Measurements from ENCODE around the gene HRH1.
"Not testable (repeated sequence)": the region's sequence is repeated elsewhere in the genome, so short reads cannot be mapped to it uniquely, and the experiment has no call there.

Gene HRH1

DNA sequence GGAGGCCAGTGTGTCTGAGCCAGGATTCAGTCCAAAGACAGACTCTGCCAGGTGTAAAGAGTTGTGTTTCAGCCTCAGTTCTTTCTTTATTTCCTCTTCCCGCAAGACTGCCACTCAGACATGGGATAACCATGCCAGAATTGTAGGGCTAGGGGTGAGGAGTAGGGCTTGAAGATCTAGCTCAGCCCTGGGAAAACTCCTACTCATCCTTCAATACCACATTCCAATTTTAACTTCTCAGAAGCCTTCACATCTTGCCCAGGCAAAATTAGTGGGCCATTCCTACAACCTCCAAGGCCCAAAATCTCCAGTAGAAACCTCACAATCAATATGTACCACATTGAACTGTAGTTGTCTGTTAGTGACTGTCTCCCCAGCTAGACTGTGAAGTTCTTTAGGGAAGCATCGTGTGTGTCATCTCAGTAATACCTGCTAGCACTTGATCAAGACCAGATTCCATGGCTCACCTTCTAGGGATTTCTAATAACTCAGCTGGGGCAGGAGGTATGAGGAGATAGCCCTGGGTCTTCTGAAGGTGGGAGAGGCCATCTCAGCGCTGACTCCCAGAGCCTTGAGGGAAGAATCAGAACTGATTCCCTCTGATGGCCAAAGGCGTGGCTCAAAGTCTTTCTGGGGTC is 19.7 kb downstream of the HRH1 start:
- DNase-seq, result no peak

DNA sequence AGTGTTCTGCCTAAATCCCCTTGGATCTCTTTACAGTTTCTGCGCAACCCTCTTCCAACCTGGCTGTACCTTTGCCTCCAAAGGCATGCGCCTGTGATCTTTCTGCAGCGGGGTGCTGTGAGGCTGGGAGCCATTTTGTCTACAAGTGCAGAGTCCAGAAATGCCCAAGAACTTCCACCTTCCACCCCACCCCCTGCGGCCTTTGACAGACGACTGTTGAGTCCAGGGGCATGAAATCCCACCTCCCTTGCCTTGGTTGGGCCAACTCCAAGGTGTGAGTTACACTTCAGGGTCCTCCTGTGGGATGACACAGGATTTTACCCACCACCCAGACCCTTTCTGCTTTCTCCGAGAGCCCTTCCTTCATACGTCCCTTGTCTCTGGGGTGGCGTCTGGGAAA is 24.1 kb downstream of the HRH1 start:
- no peak for DNase-seq

DNA sequence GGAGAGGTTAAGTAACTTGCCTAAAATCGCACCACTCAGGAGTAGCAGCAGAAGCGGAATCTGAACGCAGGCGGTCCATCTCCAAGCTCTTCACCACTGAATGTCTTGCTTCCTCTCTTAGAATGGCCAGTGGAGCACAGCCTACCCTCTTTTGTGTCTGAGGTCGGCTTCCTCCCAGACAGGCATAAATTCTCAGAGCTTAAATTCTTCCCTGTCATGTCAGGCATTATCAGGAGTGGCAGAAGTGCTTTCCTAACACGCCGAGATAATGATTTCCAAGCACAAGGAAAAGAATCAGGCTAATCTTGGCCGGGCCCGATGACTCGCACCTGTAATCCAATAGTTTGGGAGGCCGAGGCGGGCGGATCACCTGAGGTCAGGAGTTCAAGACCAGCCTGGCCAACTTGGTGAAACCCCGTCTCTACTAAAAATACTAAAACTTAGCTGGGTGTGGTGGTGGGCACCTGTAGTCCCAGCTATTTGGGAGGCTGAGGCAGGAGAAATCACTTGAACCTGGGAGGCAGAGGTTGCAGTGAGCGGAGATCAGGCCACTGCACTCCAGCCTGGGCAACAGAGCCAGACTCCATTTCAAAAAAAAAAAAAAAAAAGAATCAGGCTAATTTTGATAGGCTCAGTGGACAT is 30.2 kb downstream of the HRH1 start:
- not testable (repeated sequence) for DNase-seq

DNA sequence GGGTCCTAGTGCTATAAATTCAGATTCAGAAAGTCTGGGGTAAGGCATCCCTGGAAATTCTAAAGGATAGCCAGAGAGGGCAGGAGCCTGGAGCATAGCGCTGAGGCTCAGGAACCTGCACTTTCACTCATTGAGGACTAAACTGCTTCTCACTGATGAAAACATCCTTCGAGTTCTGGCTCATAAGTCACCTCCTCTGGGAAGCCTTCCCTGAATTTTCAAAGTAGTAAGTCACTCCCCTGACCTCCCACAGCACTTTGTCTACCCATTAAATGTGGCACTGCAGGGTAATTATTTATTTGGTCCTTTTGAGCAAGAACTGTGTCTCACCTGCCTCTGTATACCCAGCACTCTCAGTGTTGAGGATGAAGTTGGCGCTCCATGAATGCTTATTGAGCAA is 30.9 kb downstream of the HRH1 start:
- DNase-seq, result no peak

DNA sequence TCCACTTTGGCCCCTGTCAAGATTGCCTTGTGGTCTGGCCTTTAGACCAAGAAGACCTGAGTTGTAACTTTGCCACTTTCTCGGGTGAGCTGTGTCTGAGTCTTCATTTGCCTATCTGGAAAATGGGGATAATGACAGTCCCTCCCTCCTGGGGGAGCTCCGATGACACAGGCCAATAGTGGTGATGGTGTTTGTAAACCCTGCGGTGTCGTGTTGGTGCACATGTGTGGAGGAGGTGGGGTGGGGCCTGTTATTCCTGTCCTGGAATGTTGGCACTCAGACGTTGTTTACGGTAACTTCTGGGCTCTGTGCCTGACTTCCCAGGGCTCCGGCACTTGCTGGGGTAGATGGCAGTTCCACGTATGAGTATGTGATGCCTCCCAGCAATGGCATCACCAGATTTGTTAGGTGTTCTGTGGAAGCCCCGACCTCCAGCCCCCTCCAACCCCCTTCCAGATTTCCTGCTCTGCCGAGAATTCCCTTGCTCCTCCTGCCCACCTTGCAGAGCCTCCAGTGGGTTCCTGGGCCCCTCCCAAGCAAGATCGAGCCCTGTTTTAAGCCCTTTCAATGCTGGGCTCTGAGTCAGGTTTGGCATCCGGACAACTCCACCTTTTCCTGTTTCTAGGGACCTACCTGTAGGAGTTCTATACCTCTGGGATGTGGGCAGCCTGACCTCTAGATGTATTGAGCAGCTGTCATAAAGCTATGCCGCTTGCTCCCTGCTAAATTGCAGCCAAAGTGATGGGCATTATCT is 31.4 kb downstream of the HRH1 start:
- no peak for DNase-seq

DNA sequence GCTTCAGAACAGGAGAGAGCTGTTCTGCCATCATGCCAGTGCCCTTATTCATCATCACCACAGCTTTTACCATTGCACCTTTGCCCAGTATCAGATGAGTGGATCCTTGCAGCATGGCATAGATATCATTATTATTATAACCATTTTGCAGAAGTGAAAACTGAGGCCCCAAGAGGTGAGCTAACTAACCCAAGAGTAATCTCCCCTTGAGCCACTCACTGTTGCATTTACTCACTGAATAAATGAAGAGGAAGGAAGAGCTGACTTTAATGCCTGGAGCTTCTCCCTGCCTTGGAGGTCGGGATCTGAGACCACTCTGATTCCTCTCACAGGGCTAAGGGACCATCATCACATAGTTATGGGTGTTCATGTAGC is 32.0 kb downstream of the HRH1 start:
- DNase-seq, result no peak

DNA sequence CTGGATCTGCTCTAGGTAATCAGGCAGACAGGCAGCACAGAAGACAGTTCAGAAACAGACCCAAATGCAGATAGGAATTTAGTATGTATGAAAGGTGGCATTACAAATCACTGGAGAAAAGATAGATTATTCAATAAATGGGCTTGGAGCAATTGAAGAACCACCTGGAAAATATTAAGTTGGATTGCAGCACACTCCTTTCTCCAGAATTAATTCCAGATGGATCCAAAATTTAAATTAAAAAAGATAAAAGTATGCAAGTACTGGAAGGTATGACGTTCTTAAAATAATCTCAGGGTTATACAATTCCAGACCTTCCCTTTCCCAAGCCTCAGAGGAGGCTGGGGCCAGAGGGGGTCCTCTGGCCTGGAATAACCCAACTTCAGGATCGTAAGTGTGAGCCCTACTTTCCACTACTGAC is 32.5 kb downstream of the HRH1 start:
- no peak for DNase-seq

DNA sequence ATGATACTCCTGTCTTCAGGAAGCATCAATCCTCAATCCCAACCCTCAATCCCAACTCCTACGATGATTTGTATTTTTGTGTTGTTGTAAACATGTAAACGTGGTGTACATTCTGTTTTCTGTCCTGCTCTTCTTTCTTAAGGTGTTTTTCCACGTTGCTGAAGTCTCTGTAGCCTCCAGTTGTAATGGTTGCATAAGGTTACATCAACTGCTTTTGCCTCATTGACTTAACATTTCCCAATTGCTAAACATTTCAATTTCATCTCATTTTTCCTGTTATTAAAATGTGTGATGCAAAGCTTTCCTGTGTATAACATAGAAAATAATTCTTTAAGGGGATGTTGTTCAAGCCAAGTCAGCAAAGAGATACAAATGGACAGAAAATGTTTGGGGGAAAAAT is 33.4 kb downstream of the HRH1 start:
- DNase-seq, result peak; percentile 32

DNA sequence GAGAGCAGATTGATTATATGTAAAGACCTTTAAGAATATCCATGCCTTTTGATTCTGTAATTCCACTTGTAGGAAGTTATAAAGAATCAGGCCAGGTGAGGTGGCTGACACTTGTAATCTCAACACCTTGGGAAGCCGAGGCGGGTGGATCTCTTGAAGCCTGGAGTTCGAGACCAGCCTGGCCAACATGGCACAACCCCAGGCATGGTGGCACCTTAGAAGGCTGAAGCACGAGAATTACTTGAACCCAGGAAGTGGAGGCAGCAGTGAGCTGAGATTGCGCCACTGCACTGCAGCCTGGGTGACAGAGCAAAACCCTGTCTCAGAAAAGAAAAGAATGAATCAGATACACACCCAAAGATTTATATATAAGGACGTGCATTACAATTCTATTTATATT is 33.9 kb downstream of the HRH1 start:
- DNase-seq, result no peak

DNA sequence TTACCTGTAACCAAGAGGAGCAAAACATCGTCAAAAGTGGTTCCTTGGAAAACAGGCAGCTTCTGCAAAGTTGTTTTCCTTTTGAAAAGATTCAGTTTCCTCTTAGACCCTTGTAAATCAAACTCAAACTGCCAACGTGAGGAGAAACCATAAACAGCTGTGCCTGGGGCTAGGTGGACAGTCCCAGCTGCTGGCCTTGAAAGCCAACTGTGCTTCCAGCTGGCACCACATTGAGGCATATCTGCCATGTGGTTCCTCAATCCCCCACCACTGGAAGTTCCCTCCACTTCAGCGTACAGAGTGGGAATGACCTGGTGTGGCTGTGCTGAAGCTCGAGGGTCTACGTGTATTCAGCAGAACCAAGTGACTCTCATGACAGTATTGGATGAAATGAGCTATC is 40.9 kb downstream of the HRH1 start:
- DNase-seq, result no peak

DNA sequence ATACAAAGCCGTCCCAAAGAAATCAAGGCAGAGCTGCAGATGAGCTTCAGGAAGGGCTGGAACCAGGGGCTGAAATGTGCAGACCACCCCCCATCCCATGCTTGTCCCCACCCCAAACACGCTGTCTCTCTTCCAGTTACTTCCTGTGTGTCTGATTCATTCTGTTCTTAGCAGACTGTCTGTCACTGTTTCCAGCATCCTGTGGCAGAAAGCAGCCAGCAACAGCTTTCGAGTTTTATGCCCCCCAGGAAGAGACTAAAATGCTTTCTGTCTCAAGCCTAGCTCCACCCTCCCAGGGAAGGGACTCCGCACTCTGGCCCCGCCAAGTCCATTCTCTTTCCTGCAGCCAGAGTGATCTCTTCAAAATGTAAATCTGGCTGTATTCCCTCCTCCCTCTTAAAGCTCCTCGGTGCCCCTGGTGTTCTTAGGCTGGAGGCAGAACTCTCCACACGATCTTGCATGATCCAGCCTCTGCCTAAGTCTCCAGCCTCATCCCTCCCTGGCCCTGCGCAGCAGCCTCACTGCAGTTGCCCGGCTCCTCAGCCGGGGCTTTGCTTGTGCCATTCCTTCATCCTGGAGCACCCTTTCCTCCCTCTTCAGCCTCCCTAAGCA is 41.5 kb downstream of the HRH1 start:
- DNase-seq, result no peak

DNA sequence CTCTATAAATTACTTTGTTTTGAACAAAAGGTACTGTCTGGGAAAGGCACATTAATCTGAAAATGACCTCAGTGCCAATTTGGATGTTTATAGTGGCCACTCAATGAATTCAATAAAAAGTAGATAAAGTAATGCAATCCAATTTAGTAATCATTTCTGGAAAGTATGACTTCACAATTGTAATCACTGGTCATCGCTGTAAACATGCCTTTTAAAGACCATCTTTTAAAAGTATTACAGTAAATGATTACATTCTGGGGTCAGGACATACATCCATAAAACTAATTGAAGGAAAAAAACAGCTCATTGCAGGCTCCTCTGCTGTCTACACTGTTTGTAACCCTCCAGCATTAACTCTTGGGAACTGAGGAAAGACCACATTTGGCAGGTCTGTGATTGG is 43.2 kb downstream of the HRH1 start:
- no peak for DNase-seq

DNA sequence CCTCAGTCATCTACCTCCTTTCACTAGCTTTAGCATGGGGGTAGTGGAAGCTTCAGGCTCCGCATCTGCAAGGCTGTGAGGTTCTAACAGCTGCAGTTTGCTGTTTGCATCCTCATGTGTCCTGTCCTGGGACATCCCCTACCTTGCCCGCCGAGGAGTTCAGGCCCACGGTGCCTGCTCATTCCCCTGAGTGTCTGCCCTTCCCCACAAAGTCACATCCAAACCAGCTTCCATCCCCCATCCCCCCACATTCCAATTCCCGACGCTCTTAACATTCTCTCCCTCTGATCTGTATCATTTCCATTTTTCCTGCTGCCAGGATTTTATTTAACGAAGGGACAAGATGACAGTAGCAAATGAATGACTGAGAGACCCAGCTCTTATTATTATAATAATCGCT is 43.8 kb downstream of the HRH1 start:
- DNase-seq, result no peak

DNA sequence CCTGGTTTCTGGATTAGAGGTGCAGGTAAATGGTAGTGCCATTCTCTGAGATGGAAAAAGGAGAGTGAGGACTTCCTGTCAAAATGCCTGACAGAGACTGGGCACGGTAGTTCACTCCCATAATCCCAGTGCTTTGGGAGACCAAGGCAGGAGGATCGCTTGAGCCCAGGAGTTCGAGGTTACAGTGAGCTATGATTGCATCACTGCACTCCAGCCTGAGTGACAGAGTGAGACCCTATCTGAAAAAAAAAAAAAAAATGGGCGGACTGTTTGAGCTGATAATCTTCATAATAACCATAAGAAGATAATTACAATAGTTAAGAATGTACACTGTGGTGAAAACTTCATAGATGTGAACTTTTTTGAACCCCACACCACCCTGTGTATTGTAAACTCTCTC is 44.2 kb downstream of the HRH1 start:
- no peak for DNase-seq

DNA sequence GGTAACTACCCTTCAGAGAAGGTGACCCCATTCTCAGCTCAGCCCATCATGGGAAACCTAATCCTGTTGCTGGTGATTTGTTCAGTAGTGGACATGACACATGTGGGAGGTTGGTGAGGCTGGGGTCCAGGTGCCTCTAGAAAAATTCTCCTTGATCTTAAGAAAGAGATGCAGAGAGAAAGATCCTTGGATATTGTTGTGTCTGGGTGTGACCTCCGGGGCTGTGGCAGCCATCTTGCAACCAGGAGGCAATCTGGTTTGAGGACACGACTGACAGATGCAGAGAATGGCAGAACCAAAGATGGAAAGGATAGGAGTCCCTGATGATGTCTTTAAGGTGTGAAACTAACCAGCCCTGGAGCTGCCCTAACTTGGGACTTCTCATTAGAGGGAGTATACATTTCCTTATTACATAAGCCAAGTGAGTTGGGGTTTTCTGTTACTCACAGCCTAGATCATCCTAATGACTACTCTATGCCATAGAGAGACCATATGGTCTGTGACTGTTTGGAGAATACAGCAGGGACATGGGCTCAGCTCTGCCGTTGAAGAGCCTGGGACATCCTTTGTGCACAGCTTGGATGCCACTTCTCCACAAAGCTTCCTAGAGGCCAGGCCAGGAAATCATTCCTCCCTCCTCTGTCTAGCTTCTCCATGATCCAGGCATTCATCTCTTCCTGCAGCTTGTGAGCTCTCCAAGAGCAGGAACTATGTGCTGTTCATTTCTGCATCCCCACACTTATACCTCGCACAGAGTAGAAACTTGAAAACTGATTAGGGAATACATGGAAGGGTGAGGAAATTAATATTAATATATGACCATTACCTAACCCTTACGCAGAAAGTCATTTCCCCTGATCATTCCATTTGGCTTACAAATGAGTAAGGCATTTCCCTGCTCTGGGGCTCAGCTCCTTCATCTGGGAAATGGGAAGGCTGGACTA is 45.9 kb downstream of the HRH1 start:
- no peak for DNase-seq

DNA sequence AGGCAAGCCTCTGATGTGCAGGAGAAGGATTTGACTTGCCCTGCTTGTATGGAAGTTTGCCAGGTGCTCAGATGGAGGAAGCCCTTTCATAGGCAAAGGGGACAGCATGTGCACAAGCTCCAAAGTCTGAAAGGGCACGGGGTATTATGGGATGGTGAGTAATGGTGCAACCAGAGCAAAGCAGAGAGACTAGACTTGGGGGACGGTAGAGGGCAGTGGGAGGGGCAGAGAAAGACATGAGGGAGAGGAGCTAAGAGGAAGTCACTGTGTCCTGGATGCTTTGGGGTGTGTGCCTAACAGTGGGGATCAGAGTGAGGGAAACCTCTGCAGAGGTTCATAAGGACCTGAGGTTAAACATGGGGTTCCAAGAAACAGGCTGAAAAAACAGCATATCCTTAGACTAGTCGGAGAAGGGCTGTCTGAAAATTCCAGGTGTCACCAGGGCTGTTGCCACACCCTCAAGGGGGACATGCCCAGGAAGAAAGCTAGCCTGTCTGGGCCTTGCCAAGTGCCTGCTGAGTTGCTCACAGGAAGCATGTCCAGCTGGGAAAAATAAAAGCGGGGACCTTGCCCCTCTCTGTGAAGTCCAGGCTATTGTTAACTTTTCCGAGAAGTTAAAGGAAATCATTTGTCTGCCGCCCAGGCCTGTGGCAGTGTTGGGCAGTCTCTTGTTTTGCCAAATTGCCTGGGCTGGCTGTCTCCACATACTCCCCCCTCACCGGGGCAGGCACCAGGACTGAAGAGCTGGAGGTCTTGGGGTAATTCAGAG is 47.1 kb downstream of the HRH1 start:
- DNase-seq, result no peak

DNA sequence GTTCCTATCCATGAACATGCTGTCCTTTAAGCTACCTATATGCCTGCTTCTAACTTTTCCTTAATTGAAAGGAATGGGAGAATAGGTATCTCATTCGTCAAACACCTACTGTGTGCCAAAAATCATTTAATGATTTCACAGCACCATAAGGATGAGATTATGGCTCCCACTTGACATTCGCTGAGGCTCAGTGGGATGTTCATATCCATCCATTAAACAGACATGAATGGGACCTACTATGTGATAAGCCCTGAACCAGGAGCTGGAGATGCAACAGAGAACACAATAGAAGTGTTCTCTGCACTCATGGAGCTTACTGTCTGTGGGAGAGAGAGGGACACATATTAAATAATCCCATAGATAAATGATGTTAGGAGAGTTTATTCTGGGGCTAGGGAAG is 49.7 kb downstream of the HRH1 start:
- no peak for DNase-seq

DNA sequence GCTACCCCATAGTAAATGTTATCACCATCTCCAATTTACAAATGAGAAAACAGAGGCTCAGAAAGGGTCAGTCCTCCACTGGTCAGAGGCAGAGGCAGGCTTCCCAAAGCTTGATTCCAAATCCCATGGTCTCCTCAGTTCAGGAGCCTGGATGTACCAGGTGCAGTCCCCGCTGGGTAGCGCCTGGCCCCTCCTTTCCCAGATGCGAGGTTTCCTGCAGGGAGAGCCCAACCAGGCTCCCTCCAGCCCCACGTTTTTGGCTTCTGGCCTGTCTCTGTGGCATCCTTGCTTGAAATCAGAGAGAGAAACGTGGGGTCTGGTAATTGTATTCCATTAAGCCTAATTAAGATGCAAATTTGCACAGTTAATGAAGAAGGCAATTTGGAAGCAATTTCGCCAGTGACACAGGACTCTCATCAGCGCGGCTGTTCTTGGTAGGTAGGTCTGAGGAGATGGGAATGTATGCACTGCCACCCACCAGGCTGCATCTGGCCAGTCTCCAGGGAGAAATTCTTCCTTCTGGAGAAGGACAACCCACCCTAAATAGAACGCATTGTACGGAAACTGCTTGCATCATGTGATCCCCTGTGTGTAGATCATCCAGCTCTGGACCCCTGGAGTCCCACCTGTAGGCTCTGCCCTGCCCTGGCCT is 50.5 kb downstream of the HRH1 start:
- DNase-seq, result no peak

DNA sequence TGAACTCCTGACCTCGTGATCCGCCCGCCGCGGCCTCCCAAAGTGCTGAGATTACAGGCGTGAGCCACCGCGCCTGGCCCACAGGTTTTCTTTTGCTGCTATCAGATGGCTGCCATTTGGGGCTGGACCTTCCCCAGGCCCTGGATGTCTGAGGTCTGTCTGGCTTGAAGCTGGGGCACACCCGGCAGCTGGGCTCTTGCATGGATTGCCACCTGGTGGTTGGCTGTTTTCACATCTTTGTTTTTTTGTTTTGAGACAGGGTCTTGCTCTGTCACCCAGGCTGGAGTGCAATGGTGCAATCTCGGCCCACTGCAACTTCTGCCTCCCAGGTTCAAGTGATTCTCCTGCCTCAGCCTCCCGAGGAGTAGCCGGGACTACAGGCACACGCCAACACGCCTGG is 51.6 kb downstream of the HRH1 start:
- not testable (repeated sequence) for DNase-seq

DNA sequence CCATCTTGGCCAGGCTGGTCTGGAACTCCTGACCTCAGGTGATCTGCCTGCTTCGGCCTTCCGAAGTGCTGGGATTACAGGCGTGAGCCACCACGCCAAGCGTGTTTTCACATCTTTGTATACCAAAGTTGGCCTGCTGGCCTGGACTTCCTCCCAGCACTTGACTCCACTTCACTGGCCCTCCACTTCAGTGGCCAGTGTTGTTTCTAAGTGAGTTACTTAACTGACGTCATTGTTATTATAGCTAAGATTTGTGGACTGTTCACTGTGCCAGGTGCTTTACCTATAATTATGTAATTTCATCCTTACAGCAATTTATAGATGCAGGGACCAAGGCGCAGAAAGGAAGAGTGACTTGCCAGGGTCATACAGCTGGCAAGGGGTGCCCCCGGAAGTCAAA is 52.0 kb downstream of the HRH1 start:
- no peak for DNase-seq

DNA sequence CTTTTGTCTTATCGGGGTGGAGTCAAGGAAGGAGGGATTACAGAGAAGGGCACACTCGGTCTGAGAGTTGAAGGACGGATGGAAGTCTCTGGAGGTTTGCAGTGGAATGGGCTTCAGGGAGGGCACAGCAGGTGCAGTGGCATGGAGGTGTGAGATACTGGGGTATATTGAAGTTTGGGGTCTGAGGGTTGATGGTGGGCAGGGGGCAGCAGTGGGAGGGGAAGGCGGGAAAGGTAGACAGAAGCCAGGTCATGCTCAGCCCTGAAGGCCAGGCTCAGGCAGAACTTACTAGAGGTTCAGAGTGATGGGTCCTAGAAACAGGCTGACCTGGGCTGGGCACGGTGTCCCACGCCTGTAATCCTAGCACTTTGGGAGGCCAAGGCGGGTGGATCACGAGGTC is 52.7 kb downstream of the HRH1 start:
- DNase-seq, result no peak

All from OCI-M1 (cell line).